HCEC 1CT (cell line): Measurements from ENCODE around the gene GRP.
"Not testable (repeated sequence)": the region's sequence is repeated elsewhere in the genome, so short reads cannot be mapped to it uniquely, and the experiment has no call there.

ENCODE experiments used
- DNase-seq: peaks from one replicate; pipeline ENCODE4 v3.0.0-alpha.2; 2017

The GRP gene

DNA sequence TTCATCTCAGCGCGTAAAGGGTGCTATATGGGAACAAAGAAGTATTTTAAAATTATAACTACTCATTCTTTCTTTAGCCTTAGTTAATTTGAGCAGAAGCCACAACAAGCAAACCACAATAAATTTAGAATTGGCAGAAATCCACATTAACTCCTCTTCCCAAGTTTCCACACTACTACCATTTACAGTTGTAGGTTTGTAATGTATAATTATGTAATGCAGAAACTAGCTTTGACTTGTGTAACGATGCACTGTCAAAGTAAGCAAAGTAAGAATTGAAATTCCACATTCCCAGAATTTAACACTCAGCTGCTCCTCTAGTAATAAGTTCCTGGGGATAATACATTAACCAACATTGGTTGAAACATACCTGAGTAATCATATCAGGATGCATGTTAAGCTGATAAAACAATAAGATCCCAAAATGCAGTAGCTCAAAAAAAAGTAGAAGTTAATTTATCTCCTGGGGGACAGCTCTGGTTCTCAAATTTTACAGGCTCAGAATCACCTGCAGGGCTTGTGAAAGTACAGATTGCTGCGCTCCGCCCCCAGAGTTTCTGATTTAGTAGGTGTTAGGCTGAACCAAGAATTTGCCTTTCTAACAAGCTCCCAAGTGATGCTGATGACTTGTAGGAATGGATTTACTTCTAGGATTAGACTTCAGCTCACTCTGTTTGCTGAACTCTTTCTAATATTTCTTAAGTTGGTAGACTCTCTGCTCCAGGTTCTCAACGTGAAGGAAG is 9.9 kb downstream of the GRP start:
- DNase-seq = no peak

DNA sequence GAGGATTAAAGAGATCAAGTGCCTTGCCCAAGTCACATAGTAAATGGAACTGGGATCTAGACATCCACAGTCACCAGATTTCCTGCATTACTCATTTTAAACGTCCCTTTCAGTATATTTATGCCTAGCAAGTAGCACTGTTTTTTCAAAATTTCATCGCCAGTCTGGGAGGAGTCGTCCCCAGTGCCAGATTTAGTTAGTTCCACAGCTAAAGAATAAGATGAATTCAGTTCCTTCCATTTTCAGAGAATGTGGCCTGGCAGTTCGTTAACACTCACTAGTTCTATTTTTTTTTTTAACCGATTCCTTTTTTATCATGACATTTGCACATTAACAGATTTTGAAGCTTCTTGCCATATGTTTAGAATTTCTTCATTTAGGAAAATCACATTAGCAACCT is 11.2 kb downstream of the GRP start:
- DNase-seq = no peak

DNA sequence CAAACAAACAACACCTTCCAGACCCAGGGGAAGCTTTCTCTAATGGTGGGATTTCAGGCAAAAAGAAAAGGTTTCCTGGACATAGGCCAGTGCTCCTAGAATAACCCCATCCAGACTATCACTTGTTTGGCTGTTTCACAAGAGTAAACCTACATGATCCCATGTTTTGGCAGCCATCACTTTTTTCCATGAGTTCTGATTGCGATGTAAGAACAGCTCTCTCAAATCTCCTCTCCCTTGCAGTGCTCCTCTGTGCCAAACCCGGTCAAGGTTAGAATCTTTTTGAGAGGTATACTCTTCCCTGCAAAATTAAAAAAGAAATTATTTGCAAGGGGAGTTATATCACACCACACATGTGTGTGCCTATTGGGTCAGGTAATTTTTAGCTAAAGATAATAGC is 11.9 kb downstream of the GRP start:
- DNase-seq = no peak

DNA sequence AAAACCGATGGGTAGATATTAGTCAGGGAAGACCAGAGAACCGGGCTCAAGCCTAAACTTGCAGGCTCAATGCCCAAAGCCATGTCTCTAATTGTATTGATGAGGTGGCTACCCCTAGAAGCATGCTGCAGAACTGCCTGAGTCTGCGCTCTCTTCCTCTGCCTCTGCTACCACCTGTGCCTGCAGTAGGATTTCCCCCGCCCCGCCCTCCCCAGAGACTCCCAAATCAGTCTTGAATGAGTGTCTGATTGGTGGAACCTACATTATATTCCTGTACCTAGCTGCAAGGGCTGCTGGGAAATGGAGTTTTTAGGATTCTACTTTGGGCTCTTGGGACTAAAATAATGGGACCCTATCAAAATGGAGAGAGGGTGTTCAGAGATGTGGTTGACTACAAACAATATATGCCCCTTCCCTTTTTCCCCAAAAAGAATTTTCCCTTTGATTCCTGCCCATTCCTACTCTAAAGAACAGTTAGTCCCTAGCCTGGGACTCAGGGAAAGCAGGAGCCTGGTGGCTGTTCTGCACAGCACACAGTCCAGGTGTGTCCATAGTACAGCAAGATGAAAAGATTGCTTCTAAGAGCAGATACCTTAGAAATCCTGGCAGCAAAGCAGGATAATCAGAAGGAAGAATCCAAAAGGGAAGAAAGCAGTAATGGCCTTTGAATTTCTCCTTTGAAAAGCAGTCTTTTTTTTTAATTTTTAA is 12.5 kb downstream of the GRP start:
- DNase-seq = no peak

DNA sequence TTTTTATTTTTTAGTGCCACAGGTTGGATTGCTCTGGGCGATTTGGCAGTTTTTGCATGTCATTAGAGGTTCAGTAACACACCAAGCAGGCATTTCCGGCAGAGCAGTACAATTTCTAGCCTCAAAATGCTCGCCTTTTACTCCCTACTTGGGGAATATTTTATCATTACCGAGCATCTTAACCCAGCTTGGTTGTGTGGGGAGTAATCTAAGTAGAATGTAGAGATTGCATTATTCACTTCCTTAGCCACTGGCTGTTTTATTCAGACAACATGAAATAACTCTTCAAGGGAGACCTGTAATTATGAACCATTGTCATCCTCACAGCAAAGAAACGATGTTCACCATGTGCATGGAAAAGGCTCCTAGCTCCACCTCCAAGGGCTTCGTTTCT is 13.1 kb downstream of the GRP start:
- no peak for DNase-seq

DNA sequence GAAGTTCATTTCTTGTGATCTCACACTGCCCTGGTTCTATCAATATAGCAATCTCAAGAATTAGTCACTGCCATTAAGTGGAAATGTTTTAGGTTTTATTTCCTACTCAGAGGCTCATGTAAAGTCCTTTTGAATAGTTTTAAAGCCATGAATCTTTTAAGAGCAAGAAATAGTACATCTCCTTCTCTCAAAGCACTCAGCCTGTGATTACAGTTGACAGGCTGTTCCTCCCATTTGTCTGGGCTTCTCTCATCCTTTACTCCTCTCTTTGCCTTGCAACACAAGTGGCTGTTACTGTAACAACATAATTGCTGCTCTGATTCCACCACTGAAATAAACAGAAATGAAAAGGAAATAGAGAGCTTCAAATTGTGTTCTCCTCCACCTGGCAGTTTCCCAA is 18.4 kb downstream of the GRP start:
- DNase-seq = no peak

DNA sequence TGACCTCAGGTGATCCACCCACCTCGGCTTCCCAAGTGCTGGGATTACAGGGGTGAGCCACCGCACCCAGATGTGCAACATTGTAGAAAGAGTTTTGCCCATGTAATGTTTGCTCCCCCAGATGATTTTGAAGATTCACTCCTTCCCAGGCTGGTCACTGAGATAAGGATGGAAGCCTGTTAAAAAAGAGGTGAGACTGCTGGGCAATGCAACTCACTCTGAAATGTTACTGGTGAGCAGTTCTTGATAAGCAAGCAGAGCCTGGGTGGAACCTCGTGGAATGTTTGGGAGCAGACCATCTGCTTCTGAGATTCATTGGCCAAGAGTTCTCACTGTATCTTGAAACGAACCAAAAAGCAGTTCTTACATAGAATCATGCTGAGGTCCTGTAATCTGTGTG is 19.7 kb downstream of the GRP start:
- no peak for DNase-seq

DNA sequence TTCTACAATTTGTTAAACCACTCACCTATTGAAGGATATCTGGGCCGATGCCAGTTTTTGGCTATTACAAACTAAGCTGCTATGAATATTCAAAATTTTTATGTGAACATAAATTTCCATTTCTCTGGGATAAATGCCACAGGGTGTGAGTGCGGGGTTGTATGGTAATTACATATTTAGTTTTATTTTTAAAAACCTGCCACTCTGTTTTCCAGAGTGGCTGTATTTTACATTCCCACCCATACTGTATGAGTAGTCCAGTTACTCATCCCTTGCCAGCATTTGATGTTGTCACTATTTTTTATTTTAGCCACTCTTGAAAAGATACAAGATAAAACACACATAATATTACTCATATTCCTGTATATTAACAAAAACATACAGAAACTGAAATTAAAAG is 22.9 kb downstream of the GRP start:
- no peak for DNase-seq

DNA sequence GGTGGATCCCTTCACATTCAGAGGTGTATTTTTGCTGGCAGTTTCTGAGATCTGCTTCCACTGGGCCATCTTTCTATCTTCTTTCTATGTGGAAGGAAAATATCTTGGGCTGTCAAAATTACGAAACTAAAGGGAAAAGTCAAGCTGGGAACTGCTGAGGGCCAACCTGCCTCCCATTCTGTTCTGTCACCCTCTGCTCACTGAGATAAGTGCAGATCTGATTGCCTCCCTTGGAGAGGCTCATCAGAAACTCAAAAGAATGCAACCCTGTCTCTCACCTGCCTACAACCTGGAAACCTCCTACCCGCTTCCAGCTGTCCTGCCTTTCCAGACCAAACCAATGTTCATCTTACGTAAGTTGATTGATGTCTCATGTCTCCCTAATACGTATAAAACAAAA is 26.8 kb downstream of the GRP start:
- DNase-seq = no peak

DNA sequence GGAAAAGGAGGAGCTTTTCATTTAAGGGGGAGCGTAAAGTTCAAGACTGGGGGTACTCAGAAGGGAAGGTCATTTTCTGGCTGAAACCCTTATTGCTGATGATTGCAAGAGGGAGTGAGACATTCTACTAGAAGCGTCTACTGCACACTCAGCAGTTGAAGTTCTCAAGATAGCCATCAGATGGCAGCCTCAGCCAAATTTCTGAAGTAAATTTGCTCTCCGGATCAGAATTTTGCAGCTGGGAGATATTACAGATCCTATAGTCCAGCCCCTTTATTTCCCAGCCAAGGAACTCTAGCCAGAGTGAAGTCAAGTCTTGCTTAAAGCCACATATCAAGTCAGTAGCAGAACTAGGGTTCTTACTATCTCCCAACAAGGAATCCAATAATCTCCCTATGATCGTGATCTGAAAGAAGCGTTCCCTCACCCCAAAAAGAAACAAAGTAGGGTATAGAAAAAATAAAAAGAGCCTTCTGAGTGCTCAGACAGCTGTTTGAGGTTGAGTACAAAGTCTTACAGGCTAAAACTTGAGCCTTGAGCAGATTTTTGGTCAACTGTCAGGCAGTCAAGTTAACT is 29.3 kb downstream of the GRP start:
- DNase-seq = peak; percentile 64

DNA sequence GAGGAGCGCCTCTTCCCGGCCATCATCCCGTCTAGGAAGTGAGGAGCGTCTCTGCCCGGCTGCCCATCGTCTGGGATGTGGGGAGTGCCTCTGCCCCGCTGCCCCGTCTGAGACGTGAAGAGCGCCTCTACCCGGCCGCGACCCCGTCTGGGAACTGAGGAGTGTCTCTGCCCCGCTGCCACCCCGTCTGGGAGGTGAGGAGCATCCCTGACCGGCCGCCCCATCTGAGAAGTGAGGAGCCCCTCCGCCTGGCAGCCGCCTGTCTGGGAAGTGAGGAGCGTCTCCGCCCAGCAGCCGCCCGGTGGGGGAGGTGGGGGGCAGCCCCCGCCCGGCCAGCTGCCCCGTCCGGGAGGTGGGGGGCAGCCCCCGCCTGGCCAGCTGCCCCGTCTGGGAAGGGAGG is 35.5 kb downstream of the GRP start:
- not testable (repeated sequence) for DNase-seq

DNA sequence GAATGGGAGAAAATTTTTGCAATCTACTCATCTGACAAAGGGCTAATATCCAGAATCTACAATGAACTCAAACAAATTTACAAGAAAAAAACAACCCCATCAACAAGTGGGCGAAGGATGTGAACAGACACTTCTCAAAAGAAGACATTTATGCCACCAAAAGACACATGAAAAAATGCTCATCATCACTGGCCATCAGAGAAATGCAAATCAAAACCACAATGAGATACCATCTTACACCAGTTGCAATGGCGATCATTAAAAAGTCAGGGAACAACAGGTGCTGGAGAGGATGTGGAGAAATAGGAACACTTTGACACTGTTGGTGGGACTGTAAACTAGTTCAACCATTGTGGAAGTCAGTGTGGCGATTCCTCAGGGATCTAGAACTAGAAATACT is 41.9 kb downstream of the GRP start:
- DNase-seq = not testable (repeated sequence)

DNA sequence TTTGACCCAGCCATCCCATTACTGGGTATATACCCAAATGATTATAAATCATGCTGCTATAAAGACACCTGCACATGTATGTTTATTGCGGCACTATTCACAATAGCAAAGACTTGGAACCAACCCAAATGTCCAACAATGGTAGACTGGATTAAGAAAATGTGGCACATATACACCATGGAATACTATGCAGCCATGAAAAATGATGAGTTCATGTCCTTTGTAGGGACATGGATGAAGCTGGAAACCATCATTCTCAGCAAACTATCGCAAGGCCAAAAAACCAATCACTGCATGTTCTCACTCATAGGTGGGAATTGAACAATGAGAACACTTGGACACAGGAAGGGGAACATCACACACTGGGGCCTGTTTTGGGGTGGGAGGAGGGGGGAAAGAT is 42.3 kb downstream of the GRP start:
- DNase-seq = not testable (repeated sequence)

DNA sequence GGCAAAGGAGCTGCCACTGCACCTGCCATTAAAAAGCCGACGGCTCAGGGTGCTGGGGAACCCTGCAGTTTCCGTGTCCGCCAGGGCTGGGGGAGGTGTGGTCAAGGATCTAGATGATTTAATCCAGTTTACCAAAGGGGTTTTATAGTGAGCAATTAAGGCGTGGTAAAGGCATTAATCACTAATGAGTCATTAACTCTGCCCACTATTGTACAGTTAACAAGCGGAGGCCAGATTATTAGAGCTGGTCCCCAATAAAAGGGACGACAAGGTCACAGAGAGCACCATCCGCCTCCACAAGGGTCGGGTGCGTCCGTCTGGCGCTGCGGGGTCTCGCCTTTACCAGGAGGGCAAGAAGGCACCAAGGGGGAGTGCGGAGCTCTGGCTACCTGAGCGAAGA is 43.7 kb downstream of the GRP start:
- no peak for DNase-seq

DNA sequence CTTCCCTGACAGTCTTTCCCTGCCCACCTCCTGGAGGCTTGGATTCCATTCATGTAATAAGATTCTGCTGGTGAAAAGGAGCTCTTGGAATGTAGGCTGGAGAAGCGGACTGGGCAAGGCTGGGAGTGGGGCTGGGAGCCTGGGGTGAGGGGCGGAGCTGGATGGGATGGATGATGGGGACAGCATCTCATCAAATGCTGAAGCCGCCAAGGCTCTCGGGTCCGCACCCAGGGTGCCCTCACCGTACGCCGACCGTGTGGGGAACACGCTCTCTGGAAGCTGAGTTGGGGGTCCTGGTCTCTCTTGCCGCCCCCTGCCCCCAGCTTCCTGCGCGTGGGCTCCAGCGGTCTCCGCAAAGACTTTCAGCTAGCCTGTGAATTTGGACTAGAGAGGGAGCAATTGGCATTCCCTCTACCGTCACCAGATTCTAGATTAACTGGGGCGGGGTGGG is 44.2 kb downstream of the GRP start:
- DNase-seq = no peak

DNA sequence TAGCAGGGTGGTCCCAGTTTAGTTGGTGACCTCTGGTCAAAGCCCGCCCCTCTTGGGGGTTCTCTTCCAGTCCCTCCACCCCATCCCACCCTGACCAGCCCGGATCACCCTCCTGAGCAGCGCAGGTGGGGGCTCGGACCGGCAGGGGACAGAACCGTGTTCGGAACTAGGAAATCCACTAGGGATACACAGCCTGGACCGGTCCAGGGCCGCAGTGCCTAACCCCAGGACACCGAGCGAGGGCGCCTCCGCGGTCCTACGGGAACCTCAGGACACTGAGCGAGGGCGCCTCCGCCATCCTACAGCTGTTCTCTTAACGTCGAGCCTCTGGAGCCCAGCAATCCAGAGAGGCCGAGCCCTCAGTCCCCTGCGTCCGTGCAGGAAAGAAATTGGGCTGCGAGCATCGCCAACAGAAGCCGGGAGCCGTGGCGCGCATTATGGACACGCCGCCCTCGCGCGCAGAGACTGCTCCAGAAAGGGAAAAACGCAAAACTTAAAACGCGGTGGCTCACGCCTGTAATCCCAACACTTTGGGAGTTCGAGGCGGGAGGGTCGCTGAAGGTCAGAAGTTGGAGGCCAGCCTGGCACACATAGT is 44.8 kb downstream of the GRP start:
- no peak for DNase-seq

DNA sequence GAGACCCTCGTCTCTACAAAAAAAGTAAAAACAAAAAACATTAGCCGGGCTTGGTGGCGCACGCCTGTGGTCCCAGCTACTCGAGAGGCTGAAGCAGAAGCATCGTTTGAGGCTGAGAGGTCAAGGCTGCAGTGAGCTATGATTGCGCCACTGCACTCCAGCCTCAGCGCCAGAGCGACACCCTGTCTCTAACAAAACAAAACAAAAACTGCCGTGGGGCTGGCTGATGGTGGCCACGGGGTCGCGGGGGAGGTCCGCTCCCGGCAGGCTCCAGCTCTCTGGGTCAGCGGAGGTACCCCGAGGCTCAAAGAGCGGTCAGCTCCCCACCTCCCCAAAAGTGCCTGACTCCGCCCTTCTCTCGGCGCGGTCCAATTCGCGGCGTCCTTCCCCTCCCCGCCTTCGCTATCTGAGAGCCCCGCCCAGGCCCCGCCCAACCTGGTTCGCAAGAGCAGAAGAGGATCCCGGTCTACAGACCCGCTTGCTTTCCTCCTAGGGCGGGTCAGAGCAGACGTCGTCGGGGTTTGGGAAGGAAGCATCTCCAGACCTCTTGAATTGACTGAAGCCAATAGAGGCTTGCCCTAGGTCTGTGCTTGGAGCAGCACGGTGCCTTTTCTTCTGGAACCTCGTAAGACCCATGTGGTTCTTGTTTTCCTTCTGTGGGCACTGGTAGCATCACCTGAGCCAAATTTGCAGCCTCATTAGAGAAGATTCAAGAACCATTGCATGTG is 45.5 kb downstream of the GRP start:
- no peak for DNase-seq

DNA sequence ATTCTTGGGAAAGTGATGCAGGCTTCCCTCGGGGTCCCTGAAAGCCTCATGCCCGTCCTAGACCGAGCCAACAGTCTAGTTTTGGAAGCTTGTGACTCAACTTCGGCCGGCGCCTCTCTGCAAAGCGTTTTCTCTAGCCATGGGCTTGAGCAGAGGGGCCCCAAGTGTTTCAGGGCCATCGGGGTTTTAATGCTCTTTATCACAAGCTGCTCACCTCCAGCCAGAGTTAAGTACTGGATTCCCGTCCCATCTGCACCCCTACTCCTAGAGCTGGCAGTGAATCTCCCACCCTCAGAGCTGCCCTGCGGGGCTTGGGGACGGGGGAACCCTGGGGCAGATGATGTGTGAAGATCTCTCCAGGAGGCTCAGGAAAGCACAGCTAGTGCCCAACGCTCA is 46.0 kb downstream of the GRP start:
- no peak for DNase-seq

DNA sequence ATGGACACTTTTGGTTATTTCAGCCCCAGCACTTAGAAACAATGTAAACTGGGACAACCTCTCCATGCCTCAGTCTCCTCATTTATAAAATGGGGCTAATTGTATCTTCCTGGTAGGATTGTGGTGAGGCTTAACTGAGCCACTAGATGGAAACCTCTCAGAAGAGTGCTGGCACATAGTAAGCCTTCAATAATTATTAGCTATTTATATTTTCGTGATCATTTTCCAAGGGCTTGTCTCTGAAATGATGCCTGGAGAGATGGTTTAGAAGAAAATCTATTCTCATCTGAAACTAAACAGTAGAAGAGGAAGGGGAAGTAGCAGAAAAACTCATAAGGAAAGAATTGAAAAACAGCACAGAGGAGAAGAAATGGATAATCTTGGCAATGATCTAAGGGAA is 46.5 kb downstream of the GRP start:
- no peak for DNase-seq

DNA sequence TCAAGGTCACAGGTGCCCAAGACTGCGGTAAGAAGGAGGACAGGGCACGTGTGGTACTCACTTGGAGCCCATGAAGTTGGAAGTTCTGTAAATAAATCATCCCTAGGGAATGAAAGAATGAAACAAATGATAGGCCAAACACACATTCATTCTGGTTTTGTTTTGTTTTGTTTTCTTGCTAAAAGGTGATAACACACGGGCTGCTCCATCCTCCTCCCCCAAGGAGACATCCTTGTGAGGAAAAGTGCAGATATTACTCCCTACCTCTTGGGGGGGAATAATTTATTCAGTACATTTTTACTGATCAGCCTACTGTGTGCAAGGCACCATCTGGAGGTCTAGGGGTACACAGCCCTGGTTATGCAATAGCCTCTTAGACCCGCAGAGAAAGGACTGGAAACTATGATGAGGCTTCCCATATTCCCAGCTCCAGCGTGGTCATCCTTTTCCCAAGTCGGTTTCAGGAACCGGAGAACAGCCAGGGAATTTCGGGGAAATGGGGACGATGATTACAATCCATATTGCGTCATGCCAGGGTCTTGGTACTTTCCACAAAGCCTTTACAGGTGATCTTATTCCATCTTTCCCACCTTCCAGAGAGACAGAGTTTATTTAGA is 47.0 kb downstream of the GRP start:
- no peak for DNase-seq

DNA sequence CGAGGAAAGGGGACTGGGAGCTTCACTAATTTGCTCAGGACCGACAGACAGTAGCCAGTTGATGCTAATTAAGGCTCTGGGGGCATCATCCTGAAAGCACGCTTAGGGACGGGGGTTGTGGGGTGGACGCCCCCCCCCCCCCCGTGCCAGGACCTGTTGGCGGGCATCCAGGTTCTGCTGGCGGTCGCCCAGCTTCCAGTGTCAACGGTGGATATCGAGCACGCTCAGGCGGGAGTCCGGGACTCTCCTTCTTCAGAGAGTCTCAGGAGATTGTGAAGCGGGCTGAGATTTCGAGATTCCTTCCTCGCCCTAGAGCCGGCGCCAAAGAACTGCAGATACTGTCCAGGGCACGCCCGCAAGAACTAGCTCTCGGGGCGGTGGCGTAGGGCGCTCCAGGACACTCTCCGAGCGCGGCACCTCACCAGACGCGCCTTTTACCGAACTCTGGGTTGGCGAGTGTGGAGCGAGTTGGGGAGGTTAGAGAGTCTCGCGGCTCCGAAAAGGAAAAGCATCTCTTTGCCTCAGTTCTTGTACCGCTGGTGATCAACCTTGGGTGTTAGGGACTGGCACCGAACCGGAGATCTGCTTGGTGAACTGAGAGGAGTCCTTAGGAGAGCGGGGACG is 47.7 kb downstream of the GRP start:
- DNase-seq = no peak

DNA sequence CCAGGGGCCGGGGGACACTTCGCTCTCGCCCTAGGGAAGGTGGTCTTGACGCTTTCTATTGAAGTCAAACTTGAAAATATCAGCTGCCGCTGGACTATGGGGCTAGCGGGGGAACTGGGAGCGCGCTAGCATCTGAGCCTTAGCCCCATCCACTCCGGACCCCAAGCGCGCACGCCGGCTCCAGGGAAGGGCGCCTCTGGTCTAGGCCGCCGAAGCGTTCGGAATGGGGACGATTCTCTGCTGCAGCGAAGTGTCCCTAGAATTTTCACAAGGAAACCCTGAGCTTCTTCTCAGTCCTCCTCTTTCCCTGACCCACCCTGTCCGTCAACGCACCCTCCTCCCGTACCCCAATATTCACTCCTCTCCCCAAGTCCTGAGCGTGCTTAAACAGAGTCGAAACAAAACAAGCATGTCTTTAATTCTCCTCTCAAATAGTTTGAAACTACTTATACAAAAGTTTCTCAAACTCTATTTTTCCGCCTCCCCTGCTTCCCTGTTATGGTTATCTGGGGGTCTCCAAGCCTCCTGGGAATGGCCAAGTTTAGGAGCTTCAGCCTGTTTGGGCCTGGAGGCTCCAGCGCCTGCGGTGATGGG is 48.3 kb downstream of the GRP start:
- no peak for DNase-seq
